Measurements from ENCODE around the gene BRK1. TPM values are rescaled to one million over a fixed set of nuclear protein-coding genes. Genes with fewer than 3 reads are reported as not detected.

Gene BRK1
- total RNA-seq, 1 donor from 2014 or later, result 123 TPM

DNA sequence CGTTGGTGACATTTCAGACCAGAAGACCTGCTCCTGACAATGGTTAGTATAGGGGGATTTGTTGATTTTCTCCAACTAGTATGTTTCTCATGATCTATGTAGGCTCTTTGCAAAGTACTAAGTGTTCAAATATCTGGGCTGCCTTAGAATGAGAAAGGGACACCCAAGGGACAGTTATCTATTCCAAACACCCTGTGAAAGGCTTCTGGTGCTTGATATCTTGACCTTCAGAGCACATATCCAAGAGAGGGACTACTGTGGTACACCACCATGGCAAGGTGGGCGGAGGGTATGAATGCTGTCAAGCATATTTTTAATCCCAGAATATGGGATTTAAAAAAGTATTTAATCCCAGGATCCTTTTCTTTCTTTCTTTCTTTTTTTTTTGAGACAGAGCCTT is 8.6 kb upstream of the BRK1 start:
- H3K4me1 Mint-ChIP-seq, result no peaks in the 10 kb centered on the region
- CTCF ChIA-PET, result no interaction called here

DNA sequence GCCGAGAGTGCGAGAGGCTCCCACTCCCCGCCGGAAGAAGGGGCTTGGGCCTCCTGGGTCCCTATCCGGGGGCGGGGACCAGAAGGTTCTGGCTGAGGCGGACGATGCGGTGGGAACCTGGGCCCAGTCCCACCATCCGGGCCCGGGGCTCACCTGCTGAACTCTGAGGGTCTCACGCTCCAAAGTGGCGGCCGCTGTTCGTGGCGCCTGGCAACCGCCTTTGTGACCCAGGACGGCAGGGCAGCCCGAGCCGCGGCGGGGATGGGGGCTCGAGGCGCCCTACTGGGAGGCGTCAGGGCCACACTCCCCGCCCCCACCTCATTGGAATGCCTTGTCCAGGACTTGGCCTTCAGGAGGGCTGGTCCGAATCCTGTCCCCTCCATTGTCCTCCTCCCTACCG is 7.4 kb upstream of the BRK1 start, which contains the start of gene FANCD2OS:
TSS of gene FANCD2OS (minus strand) at position 165 of the 400 bp plus-strand sequence. CDS start 3,481 bp downstream, outside the sequence.
- Mint-ChIP-seq H3K36me3 (ENCODE audit: low read depth) (no peaks in the 10 kb centered on the region), H3K27ac (no peak within 1 kb of the TSS), H3K4me3 (no peak within 1 kb of the TSS), H3K9me3 (no peaks in the 10 kb centered on the region), H3K27me3 (no peaks in the 10 kb centered on the region), H3K4me1 (no peaks in the 10 kb centered on the region)
- ChIA-PET POLR2A (no interaction called here), CTCF (no interaction called here)
- ATAC-seq (ENCODE audit: low read depth) (no peak), DNase-seq (no peak)
- intact Hi-C loops (cut with micrococcal nuclease), result no loop called here
- TF ChIP-seq, protein P1, sequence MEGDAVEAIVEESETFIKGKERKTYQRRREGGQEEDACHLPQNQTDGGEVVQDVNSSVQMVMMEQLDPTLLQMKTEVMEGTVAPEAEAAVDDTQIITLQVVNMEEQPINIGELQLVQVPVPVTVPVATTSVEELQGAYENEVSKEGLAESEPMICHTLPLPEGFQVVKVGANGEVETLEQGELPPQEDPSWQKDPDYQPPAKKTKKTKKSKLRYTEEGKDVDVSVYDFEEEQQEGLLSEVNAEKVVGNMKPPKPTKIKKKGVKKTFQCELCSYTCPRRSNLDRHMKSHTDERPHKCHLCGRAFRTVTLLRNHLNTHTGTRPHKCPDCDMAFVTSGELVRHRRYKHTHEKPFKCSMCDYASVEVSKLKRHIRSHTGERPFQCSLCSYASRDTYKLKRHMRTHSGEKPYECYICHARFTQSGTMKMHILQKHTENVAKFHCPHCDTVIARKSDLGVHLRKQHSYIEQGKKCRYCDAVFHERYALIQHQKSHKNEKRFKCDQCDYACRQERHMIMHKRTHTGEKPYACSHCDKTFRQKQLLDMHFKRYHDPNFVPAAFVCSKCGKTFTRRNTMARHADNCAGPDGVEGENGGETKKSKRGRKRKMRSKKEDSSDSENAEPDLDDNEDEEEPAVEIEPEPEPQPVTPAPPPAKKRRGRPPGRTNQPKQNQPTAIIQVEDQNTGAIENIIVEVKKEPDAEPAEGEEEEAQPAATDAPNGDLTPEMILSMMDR (IDR thresholded peaks at IDR 0.05), result no peak

More for the DNA sequence above, 8.6 kb upstream of the BRK1 start:
- ATAC-seq (ENCODE audit: low read depth) (no peak), DNase-seq (no peak)
- Mint-ChIP-seq H3K27me3 (no peaks in the 10 kb centered on the region), H3K36me3 (ENCODE audit: low read depth) (peaks cover 4% of the 10 kb centered on the region), H3K4me3 (no peak overlapping the region), H3K27ac (no peak overlapping the region), H3K9me3 (no peaks in the 10 kb centered on the region)
- intact Hi-C loops (cut with micrococcal nuclease), result no loop called here
- POLR2A ChIA-PET, result no interaction called here
- TF ChIP-seq, protein P1 (IDR thresholded peaks at IDR 0.05), result no peak

DNA sequence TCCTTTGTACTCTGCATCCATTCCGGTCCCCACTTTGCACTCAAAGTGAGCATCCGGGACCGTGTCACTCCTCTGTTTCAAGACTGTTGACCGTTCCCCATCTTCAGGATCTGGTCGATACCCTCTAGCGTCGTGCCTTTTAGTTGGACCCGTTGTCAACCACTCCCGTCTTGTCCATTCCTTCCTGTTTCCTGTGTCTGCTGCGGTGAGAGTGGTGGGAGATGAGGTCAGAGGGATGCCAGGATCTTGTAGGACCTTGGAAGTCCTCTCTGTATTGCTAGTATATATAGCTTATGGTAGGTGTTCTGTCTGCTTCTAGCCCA is 624 bp downstream of the BRK1 start:
- peak overlapping the region; percentile 100 for H3K4me3 Mint-ChIP-seq
- H3K27ac Mint-ChIP-seq, result peak overlapping the region; percentile 99
- intact Hi-C loops (cut with micrococcal nuclease), result loop anchor here (5.0 kb wide), 2 partner anchors 324 to 1526 kb away; partner anchors contain the start of genes ARPC4, TADA3 and VGLL4
- ATAC-seq (ENCODE audit: low read depth) (no peak), DNase-seq (no peak)
- H3K9me3 Mint-ChIP-seq, result no peaks in the 10 kb centered on the region
- no peaks in the 10 kb centered on the region for H3K27me3 Mint-ChIP-seq
- TF ChIP-seq, protein P1 (IDR thresholded peaks at IDR 0.05), result no peak
- ChIA-PET POLR2A (interaction anchor here (0.6 to 3.5 kb wide), 11 partner anchors 26 to 1163 kb away, joined by 3 to 32 read pairs (median 5); partner anchors contain the start of genes TATDN2 and VHL), CTCF (interaction anchor here (0.6 kb wide), 1 partner anchor 44 kb away, joined by 3 read pairs; no protein-coding TSS in a partner anchor)
- peaks cover 40% of the 10 kb centered on the region for H3K4me1 Mint-ChIP-seq
- peaks cover 31% of the 10 kb centered on the region for H3K36me3 Mint-ChIP-seq (ENCODE audit: low read depth)

DNA sequence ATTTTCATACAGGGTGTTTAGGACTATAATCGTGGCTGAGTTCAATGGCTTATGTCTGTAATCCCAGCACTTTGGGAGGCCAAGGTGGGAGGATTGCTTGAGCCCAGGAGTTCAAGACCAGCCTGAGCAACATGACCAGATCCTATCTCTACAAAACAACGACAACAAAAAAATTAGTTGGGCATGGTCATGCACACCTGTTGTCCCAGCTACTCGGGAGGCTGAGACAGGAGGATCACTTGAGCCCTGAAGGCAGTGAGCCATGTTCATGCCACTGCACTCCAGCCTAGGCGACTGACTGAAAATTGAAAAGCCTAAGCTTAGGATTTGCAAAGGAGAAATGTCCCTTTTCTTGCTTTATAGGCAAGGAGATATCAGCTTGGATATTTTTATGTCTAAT is 1.5 kb downstream of the BRK1 start:
- Mint-ChIP-seq H3K9me3 (no peaks in the 10 kb centered on the region), H3K4me1 (peaks cover 40% of the 10 kb centered on the region), H3K36me3 (ENCODE audit: low read depth) (peaks cover 36% of the 10 kb centered on the region), H3K27me3 (no peaks in the 10 kb centered on the region), H3K4me3 (peak overlapping the region; percentile 100), H3K27ac (no peak overlapping the region)
- CTCF ChIA-PET, result no interaction called here
- TF ChIP-seq, protein P1 (IDR thresholded peaks at IDR 0.05), result no peak
- intact Hi-C loops (cut with micrococcal nuclease), result loop anchor here (5.0 kb wide), 2 partner anchors 325 to 1525 kb away; partner anchors contain the start of genes ARPC4, TADA3 and VGLL4
- DNase-seq (no peak), ATAC-seq (ENCODE audit: low read depth) (no peak)
- POLR2A ChIA-PET, result interaction anchor here (0.5 to 3.5 kb wide), 5 partner anchors 25 to 1163 kb away, joined by 3 to 32 read pairs (median 3); partner anchors contain the start of genes TATDN2 and VHL

DNA sequence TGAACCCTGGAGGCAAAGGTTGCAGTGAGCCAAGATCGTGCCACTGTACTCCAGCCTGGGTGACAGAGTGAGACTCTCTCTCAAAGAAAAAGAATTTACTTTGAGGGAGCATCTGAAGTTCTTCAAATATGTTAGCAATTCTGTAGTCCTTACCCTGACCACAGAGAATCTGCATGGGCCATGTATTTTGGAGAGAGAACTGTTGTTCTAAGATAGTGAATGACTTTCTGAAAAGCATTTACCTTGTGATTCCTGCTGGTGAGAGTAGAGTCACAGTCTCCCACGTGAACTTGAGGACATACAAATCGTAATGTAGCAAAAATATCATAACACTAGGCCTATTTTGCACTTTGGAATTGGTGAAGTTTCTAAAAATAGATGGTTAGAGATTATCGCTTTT is 3.9 kb downstream of the BRK1 start:
- Mint-ChIP-seq H3K4me3 (no peak overlapping the region), H3K9me3 (no peaks in the 10 kb centered on the region), H3K27ac (no peak overlapping the region), H3K27me3 (no peaks in the 10 kb centered on the region), H3K4me1 (peaks cover 47% of the 10 kb centered on the region), H3K36me3 (ENCODE audit: low read depth) (peaks cover 48% of the 10 kb centered on the region)
- POLR2A ChIA-PET, result interaction anchor here (0.7 kb wide), 1 partner anchor 44 kb away, joined by 4 read pairs; no protein-coding TSS in a partner anchor
- no peak for ATAC-seq (ENCODE audit: low read depth)
- TF ChIP-seq, protein P1 (IDR thresholded peaks at IDR 0.05), result no peak
- CTCF ChIA-PET, result no interaction called here
- DNase-seq, result no peak
- intact Hi-C loops (cut with micrococcal nuclease), result loop anchor here (5.0 kb wide), 2 partner anchors 327 to 1523 kb away; partner anchors contain the start of genes ARPC4, TADA3 and VGLL4

All from activated B cell treated with CpG ODN at 0.5 μM for 24 hours (primary cell).